A549 (cell line): ENCODE results near the gene RNF114.

ENCODE experiments used
- ATOH8 ChIP-seq: fragments of 250-450 bp; sonication (Bioruptor Pico); IDR thresholded peaks from 2 replicates; pipeline ENCODE4 v1.5.0; 2020; ENCODE audit warnings: low read depth, mild to moderate bottlenecking, moderate library complexity
- CTCF ChIP-seq: fragments of >200 bp; sonication (Bioruptor Twin); formaldehyde crosslinking; IDR thresholded peaks from 3 replicates; pipeline ENCODE4 v1.5.1; 2016
- FOSL2 ChIP-seq, 2 experiments: fragments of 450-650 bp in 1 of 2; fragments of >200 bp in 1 of 2; sonication (Bioruptor Twin) in 1 of 2; formaldehyde crosslinking; IDR thresholded peaks; 2 replicates each; pipeline versions ENCODE4 v1.5.0 to v1.6.1; 2016 to 2020; ENCODE audit warnings: mild to moderate bottlenecking in 1 of 2, moderate library complexity in 1 of 2
- JUN ChIP-seq, 2 experiments: fragments of >200 bp; sonication (Bioruptor Twin); formaldehyde crosslinking; IDR thresholded peaks; 2 replicates in 1 of 2; 3 replicates in 1 of 2; pipeline ENCODE4 v1.6.1; 2016 to 2017
- JUNB ChIP-seq: fragments of >200 bp; sonication (Bioruptor Twin); formaldehyde crosslinking; IDR thresholded peaks from 2 replicates; pipeline ENCODE4 v1.6.1; 2016
- MAFK ChIP-seq: fragments of 450-650 bp; IDR thresholded peaks from 2 replicates; pipeline ENCODE4 v1.6.1; 2014; ENCODE audit not compliant: partially characterized antibody
- POLR2A ChIP-seq: IDR thresholded peaks from 2 replicates; pipeline ENCODE4 v1.6.1; 2012; ENCODE audit warnings: mild to moderate bottlenecking, low read length
- POLR2AphosphoS2 ChIP-seq: conservative IDR thresholded peaks from 2 replicates; pipeline ENCODE4 v1.6.1; 2012; ENCODE audit warnings: low read length, improper control_type of control experiment, inconsistent platforms
- REST ChIP-seq: fragments of 200-600 bp; sonication (generic); IDR thresholded peaks from 2 replicates; pipeline ENCODE4 v1.6.1; 2016; ENCODE audit warnings: antibody characterized with exemption, mild to moderate bottlenecking, moderate library complexity

GRCh38 chr20:49896204-49896603 is 40.0 kb upstream of the RNF114 start:
- TF ChIP-seq FOSL2 (IDR thresholded peaks at IDR 0.05) = no peak
- TF ChIP-seq FOSL2 (CRISPR knock-in tag; IDR thresholded peaks at IDR 0.05) = no peak
- TF ChIP-seq CTCF = no peak
- TF ChIP-seq POLR2A = no peak
- no peak for TF ChIP-seq MAFK
- TF ChIP-seq POLR2AphosphoS2 = no peak
- TF ChIP-seq REST = no peak
- no peak for TF ChIP-seq JUNB
- TF ChIP-seq ATOH8 = no peak
- TF ChIP-seq JUN (IDR thresholded peaks at IDR 0.05) = no peak
